Measurements from ENCODE around the gene SCN1B.

SCN1B gene

DNA sequence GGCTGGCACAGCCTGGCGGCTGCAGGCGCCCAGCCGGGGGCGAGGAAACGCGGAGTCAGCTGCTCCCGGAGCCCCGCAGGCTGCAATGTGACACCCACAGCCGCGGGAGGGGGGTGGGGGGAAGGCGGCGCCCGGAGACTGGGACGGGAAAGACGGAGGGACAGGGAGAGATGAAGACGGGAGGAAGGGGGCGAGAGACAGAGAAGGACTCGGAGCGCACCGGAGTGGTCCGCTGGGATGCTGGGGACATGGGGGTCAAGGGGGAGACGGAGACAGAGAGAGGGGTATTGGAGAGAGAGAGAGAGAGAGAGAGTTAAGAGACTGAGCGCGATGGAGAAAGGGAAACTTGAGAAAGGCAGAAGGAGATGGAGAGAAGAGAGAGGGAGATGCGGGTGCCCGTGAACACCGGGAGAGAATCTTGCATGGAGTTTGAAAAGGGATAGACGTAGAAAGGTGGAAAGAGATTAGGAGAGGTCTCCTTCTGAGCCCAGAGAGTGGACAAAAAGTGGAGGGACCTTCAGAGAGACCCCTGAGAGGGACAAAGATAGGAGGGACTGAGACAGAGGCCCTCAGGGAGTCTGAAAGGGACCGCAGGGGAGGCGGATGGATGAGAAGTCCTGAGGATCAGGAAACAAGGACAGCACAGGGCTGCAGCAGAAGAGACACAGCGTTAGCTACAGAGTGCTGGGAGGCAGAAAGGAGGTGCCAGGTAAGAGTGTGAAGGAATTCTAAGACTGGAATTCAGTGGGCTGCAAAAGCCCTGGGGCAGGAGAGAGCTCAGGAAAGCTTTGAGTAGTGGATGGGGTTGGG is 1.0 kb downstream of the SCN1B start:
- Histone ChIP-seq H3K27ac (no peak overlapping the region), H3K36me3 (replicated peaks) (peaks cover 21% of the 10 kb centered on the region), H3K4me3 (ENCODE audit: low read depth, low read length) (peak overlapping the region; percentile 51), H3K27me3 (replicated peaks) (no peaks in the 10 kb centered on the region)
- TF ChIP-seq CTCF (IDR thresholded peaks at IDR 0.05; ENCODE audit: low read depth, low read length, missing control alignments), result no peak
- no peak for DNase-seq
- in situ Hi-C loops (cut with HindIII; ENCODE audit: low pct_ligation_motif_present, low sequenced_read_pairs), result no loop called here

DNA sequence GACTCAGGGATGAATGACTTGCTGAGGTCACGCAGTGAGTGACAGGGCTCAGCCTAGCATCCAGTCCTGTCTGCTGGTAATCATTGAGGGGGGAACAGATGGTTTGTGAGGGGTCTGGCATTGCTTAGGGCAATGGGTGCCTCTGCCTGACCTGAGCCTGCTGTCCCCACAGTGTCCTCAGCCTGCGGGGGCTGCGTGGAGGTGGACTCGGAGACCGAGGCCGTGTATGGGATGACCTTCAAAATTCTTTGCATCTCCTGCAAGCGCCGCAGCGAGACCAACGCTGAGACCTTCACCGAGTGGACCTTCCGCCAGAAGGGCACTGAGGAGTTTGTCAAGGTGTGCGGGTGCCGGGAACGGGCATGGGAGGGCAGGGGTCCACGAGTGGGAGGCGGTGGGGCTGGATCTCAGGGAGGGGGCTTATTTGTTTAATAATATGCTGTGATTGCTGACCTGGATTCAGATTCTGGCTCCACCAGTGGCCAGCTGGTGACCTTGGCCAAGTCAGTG is 2.1 kb downstream of the SCN1B start:
- no peak for DNase-seq
- Histone ChIP-seq H3K36me3 (replicated peaks) (peaks cover 10% of the 10 kb centered on the region), H3K4me3 (ENCODE audit: low read depth, low read length) (no peak overlapping the region), H3K27me3 (replicated peaks) (no peaks in the 10 kb centered on the region), H3K27ac (no peak overlapping the region)
- TF ChIP-seq CTCF (IDR thresholded peaks at IDR 0.05; ENCODE audit: low read depth, low read length, missing control alignments), result no peak
- in situ Hi-C loops (cut with HindIII; ENCODE audit: low pct_ligation_motif_present, low sequenced_read_pairs), result no loop called here

DNA sequence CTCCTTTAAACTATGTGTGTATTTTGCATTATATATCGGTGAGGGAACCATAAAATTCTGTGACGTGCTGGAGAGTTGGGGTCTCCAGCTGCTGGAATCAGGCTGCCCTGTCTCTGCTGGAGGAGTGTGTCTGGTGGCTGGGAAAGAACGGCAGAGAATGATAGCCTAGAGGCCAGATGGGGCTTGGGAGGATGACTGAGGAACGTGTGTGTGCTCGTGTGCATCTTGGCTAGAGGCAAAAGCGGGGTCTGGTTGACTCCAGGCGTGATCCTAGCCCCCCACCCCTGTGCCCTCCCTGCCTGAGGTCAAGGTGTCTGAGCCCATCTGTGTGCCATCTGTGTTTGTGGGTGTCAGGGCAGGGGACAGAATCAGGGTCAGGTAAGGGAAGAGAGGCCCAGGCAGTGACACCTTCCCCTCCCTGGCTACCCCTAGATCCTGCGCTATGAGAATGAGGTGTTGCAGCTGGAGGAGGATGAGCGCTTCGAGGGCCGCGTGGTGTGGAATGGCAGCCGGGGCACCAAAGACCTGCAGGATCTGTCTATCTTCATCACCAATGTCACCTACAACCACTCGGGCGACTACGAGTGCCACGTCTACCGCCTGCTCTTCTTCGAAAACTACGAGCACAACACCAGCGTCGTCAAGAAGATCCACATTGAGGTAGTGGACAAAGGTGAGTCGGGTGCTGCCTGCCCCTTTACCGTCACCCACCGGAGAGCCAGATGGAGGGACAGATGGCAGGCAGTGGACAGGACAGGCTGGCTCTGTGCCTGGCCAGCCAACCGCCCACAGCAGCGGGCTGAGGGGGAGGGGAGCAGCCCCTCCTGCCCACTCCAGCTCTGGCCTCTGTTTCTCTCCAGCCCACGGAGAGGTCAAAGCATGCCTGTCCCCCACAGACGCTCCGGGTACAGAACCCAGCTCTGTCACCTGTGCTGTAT is 3.1 kb downstream of the SCN1B start:
- DNase-seq, result no peak
- Histone ChIP-seq H3K27ac (no peak overlapping the region), H3K4me3 (ENCODE audit: low read depth, low read length) (no peak overlapping the region), H3K27me3 (replicated peaks) (no peaks in the 10 kb centered on the region), H3K36me3 (replicated peaks) (peaks cover under 1% of the 10 kb centered on the region)
- in situ Hi-C loops (cut with HindIII; ENCODE audit: low pct_ligation_motif_present, low sequenced_read_pairs), result no loop called here
- TF ChIP-seq CTCF (IDR thresholded peaks at IDR 0.05; ENCODE audit: low read depth, low read length, missing control alignments), result no peak

DNA sequence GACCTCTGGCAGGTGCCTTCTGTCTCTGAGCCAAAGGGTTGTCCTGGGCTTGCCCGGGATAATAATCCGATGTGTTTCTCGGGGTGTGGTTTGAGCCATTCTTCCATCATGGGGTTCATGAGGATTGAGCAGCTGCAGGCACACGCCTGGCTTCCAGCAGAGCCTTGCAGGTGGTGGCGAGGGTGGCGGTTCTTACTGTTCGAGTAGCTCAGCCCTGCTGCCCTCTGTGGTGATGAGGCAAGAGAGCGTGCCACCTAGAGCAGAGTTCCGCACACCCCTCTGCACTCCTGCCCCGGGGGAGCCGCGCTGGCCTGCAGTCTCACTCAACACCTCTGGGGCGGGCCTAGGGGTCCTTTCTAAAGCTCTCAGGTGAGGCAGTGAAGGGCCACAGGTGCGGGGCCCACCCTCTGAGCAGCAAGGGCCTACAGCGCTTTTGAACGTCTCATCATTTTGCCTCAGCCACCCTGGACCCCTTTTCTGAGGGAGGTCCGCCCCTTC is 3.8 kb downstream of the SCN1B start:
- DNase-seq, result no peak
- Histone ChIP-seq H3K4me3 (ENCODE audit: low read depth, low read length) (no peak overlapping the region), H3K27ac (no peak overlapping the region), H3K27me3 (replicated peaks) (no peaks in the 10 kb centered on the region), H3K36me3 (replicated peaks) (no peaks in the 10 kb centered on the region)
- in situ Hi-C loops (cut with HindIII; ENCODE audit: low pct_ligation_motif_present, low sequenced_read_pairs), result no loop called here
- TF ChIP-seq CTCF (IDR thresholded peaks at IDR 0.05; ENCODE audit: low read depth, low read length, missing control alignments), result no peak

GRCh38 chr19:35034588-35035382 is 4.5 kb downstream of the SCN1B start:
- Histone ChIP-seq H3K36me3 (replicated peaks) (no peaks in the 10 kb centered on the region), H3K27ac (no peak overlapping the region), H3K27me3 (replicated peaks) (no peaks in the 10 kb centered on the region), H3K4me3 (ENCODE audit: low read depth, low read length) (no peak overlapping the region)
- in situ Hi-C loops (cut with HindIII; ENCODE audit: low pct_ligation_motif_present, low sequenced_read_pairs), result no loop called here
- DNase-seq, result no peak
- no peak for TF ChIP-seq CTCF (IDR thresholded peaks at IDR 0.05; ENCODE audit: low read depth, low read length, missing control alignments)

Measured in brain microvascular endothelial cell (primary cell).